ENCODE measurements around the gene SRPK3.

Gene SRPK3

GRCh38 chrX:153735274-153735673, 45.6 kb upstream of the SRPK3 start:
- TF ChIP-seq POLR2A (IDR thresholded peaks at IDR 0.05; ENCODE audit: extremely low read depth, insufficient read length) (no peak), MYC (IDR thresholded peaks at IDR 0.05; ENCODE audit: low read depth, low read length) (no peak), MAX (IDR thresholded peaks at IDR 0.05; ENCODE audit: low read depth, low read length) (no peak), CTCF (IDR thresholded peaks at IDR 0.05; ENCODE audit: low read depth, low read length) (no peak)
- DNase-seq (ENCODE audit: low read depth) = peak; percentile 20
- no peak overlapping the region for H3K4me3 ChIP-seq (ENCODE audit: low read depth, low read length)

- H3K4me3 ChIP-seq (ENCODE audit: low read depth, low read length) = no peak overlapping the region
- TF ChIP-seq POLR2A (IDR thresholded peaks at IDR 0.05; ENCODE audit: extremely low read depth, insufficient read length) (no peak), MAX (IDR thresholded peaks at IDR 0.05; ENCODE audit: low read depth, low read length) (no peak), CTCF (IDR thresholded peaks at IDR 0.05; ENCODE audit: low read depth, low read length) (no peak), MYC (IDR thresholded peaks at IDR 0.05; ENCODE audit: low read depth, low read length) (no peak)
- no peak for DNase-seq (ENCODE audit: low read depth)
These were observed 44.6 kb upstream of the SRPK3 start for GRCh38 chrX:153736071-153736820.

GRCh38 chrX:153736871-153737441, 43.9 kb upstream of the SRPK3 start:
- H3K4me3 ChIP-seq (ENCODE audit: low read depth, low read length) = no peak overlapping the region
- TF ChIP-seq POLR2A (IDR thresholded peaks at IDR 0.05; ENCODE audit: extremely low read depth, insufficient read length) (no peak), MYC (IDR thresholded peaks at IDR 0.05; ENCODE audit: low read depth, low read length) (no peak), CTCF (IDR thresholded peaks at IDR 0.05; ENCODE audit: low read depth, low read length) (no peak), MAX (IDR thresholded peaks at IDR 0.05; ENCODE audit: low read depth, low read length) (no peak)
- no peak for DNase-seq (ENCODE audit: low read depth)

- no peak for DNase-seq (ENCODE audit: low read depth)
- TF ChIP-seq POLR2A (IDR thresholded peaks at IDR 0.05; ENCODE audit: extremely low read depth, insufficient read length) = no peak
- TF ChIP-seq MYC (IDR thresholded peaks at IDR 0.05; ENCODE audit: low read depth, low read length) = no peak
- no peak for TF ChIP-seq CTCF (IDR thresholded peaks at IDR 0.05; ENCODE audit: low read depth, low read length)
- TF ChIP-seq MAX (IDR thresholded peaks at IDR 0.05; ENCODE audit: low read depth, low read length) = no peak
- H3K4me3 ChIP-seq (ENCODE audit: low read depth, low read length) = no peak overlapping the region
These were observed 42.7 kb upstream of the SRPK3 start for GRCh38 chrX:153738056-153738605.

GRCh38 chrX:153739754-153740486, 40.9 kb upstream of the SRPK3 start:
- no peak overlapping the region for H3K4me3 ChIP-seq (ENCODE audit: low read depth, low read length)
- TF ChIP-seq MAX (IDR thresholded peaks at IDR 0.05; ENCODE audit: low read depth, low read length) (no peak), POLR2A (IDR thresholded peaks at IDR 0.05; ENCODE audit: extremely low read depth, insufficient read length) (no peak), CTCF (IDR thresholded peaks at IDR 0.05; ENCODE audit: low read depth, low read length) (no peak), MYC (IDR thresholded peaks at IDR 0.05; ENCODE audit: low read depth, low read length) (no peak)
- DNase-seq (ENCODE audit: low read depth) = no peak
